ENCODE results near the gene SUGCT.

SUGCT gene

GRCh38 chr7:40475681-40475982 lies 340.8 kb downstream of the SUGCT start:
- no peak for DNase-seq (ENCODE audit: insufficient read length, low spot score)
- TF ChIP-seq TAF1 (IDR thresholded peaks at IDR 0.05; ENCODE audit: low read depth, low read length) = no peak
- TF ChIP-seq POLR2AphosphoS5 (IDR thresholded peaks at IDR 0.05; ENCODE audit: low read depth, low read length) = no peak
- no peak for TF ChIP-seq POLR2A (IDR thresholded peaks at IDR 0.05; ENCODE audit: low read depth, low read length)
- FAIRE-seq = no peak

DNA sequence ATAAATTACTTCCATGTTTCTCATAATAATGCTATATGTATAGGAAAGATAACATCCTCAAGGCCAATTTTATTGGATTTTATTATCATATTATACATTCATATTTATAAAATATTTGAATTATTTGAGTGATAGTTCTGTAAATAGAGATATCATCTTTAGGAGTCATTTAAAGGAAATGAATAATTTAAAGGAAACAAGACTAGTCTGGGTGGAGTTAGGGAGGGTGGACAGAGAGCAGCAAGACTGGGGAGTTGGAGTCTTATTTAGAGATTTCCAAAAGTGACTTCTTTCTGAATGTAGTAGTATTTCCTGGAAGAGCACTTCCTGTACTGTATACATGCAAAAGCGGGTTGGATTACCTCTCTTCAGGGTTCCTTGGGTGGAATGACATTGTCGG lies 342.3 kb downstream of the SUGCT start:
- FAIRE-seq (no peak), DNase-seq (ENCODE audit: insufficient read length, low spot score) (no peak)
- TF ChIP-seq POLR2A (IDR thresholded peaks at IDR 0.05; ENCODE audit: low read depth, low read length) (no peak), SPI1 (IDR thresholded peaks at IDR 0.05; ENCODE audit: low read depth, low read length) (no peak)

DNA sequence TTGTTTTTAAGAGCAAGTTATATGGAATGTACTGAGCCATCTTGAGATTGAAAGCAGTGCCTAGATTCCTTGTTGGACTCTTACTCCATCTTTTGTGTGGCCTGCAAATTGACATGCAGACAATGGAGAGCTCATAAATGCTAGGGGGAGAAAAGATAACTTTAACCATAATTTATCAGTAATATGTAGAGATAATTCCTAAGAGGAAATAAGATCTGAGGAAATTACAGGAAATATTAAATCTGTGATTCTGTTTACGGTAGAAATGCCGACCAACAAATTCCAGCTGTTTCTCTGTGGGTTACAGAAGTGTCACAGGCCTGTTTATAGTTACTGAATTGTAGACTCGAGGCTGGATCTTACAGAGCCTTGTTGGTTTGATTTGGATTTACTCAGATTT lies 348.0 kb downstream of the SUGCT start:
- no peak for DNase-seq (ENCODE audit: insufficient read length, low spot score)
- FAIRE-seq = no peak
- TF ChIP-seq SPI1 (IDR thresholded peaks at IDR 0.05; ENCODE audit: low read depth, low read length) (no peak), POLR2A (IDR thresholded peaks at IDR 0.05; ENCODE audit: low read depth, low read length) (no peak), PAX5 (IDR thresholded peaks at IDR 0.05; ENCODE audit: insufficient read depth, low read length, severe bottlenecking) (no peak), POU2F2 (IDR thresholded peaks at IDR 0.05; ENCODE audit: low read depth, low read length) (no peak), POLR2AphosphoS5 (IDR thresholded peaks at IDR 0.05; ENCODE audit: low read depth, low read length) (no peak), TAF1 (IDR thresholded peaks at IDR 0.05; ENCODE audit: low read depth, low read length) (no peak)

DNA sequence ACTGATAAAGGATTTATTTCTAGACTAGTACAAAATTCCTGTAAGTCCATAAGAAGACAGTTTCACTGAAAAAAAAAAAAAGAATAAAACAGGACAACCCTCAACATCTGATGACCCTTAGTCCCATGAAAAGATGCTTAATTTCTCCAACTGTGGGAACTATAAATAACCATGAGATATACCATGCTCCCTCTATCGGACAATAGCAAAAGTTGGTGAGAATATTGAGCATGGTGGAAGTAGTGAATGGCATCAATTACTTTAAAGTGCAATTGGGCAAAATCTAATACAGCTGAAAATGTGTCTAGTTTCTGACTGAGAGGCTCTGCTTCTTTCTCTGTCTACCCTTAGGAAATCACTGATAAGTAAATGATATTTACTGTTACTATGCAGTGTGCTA lies 348.8 kb downstream of the SUGCT start:
- FAIRE-seq (no peak), DNase-seq (ENCODE audit: insufficient read length, low spot score) (no peak)
- TF ChIP-seq PAX5 (IDR thresholded peaks at IDR 0.05; ENCODE audit: insufficient read depth, low read length, severe bottlenecking) (no peak), POU2F2 (IDR thresholded peaks at IDR 0.05; ENCODE audit: low read depth, low read length) (no peak), SPI1 (IDR thresholded peaks at IDR 0.05; ENCODE audit: low read depth, low read length) (no peak), POLR2AphosphoS5 (IDR thresholded peaks at IDR 0.05; ENCODE audit: low read depth, low read length) (no peak), TAF1 (IDR thresholded peaks at IDR 0.05; ENCODE audit: low read depth, low read length) (no peak), POLR2A (IDR thresholded peaks at IDR 0.05; ENCODE audit: low read depth, low read length) (no peak)

DNA sequence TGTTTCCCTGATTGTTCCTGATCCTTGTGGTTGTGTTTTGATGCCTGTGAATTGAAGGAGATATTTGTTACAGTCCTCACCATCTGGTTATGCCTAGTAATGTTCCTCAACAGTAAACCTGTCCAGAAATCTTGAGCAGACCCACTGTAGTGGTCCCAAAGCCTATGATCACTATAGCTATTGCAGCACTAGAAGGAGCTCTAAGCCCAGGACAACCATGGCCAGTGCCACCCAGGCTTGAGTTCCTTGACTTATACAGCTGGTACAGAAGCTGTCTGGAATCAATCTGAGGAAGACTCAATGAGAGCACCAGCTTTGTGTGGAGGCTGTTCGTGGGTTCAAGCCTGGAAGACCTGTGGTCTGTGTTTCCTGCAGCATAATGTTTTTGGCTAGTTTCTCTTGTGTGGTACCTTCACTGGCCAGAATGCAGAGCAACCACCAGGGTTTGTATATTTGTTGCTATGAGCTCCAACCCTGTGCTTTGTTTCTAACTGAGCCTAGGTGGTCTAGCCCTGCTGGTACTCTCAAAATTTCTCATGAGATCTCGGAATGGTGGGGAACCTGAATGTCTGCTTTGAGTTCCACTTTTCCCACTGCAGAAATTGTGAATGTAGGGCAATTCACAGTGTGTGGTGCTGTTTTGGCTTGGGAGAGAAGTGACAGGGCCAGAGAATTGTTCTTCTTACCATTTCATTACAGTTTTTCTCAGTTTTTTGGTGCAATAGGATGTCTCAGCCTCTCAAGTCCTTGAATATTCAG lies 355.2 kb downstream of the SUGCT start:
- FAIRE-seq = no peak
- TF ChIP-seq TAF1 (IDR thresholded peaks at IDR 0.05; ENCODE audit: low read depth, low read length) (no peak), POU2F2 (IDR thresholded peaks at IDR 0.05; ENCODE audit: low read depth, low read length) (no peak), PAX5 (IDR thresholded peaks at IDR 0.05; ENCODE audit: insufficient read depth, low read length, severe bottlenecking) (no peak), POLR2AphosphoS5 (IDR thresholded peaks at IDR 0.05; ENCODE audit: low read depth, low read length) (no peak), SPI1 (IDR thresholded peaks at IDR 0.05; ENCODE audit: low read depth, low read length) (no peak), POLR2A (IDR thresholded peaks at IDR 0.05; ENCODE audit: low read depth, low read length) (no peak)
- DNase-seq (ENCODE audit: insufficient read length, low spot score) = no peak

- no peak for DNase-seq (ENCODE audit: insufficient read length, low spot score)
- FAIRE-seq = no peak
- TF ChIP-seq POLR2A (IDR thresholded peaks at IDR 0.05; ENCODE audit: low read depth, low read length) (no peak), SPI1 (IDR thresholded peaks at IDR 0.05; ENCODE audit: low read depth, low read length) (no peak)
Observed at GRCh38 chr7:40490603-40490924, 355.8 kb downstream of the SUGCT start.

- DNase-seq (ENCODE audit: insufficient read length, low spot score) = no peak
- TF ChIP-seq POU2F2 (IDR thresholded peaks at IDR 0.05; ENCODE audit: low read depth, low read length) (no peak), SPI1 (IDR thresholded peaks at IDR 0.05; ENCODE audit: low read depth, low read length) (no peak), PAX5 (IDR thresholded peaks at IDR 0.05; ENCODE audit: insufficient read depth, low read length, severe bottlenecking) (no peak)
- FAIRE-seq = no peak
Observed at GRCh38 chr7:40492946-40493345, 358.1 kb downstream of the SUGCT start.

- DNase-seq (ENCODE audit: insufficient read length, low spot score) (no peak), FAIRE-seq (no peak)
- TF ChIP-seq POLR2A (IDR thresholded peaks at IDR 0.05; ENCODE audit: low read depth, low read length) (no peak), POLR2AphosphoS5 (IDR thresholded peaks at IDR 0.05; ENCODE audit: low read depth, low read length) (no peak), POU2F2 (IDR thresholded peaks at IDR 0.05; ENCODE audit: low read depth, low read length) (no peak), SPI1 (IDR thresholded peaks at IDR 0.05; ENCODE audit: low read depth, low read length) (no peak), PAX5 (IDR thresholded peaks at IDR 0.05; ENCODE audit: insufficient read depth, low read length, severe bottlenecking) (no peak), TAF1 (IDR thresholded peaks at IDR 0.05; ENCODE audit: low read depth, low read length) (no peak)
Observed at GRCh38 chr7:40493609-40494051, 358.8 kb downstream of the SUGCT start.

DNA sequence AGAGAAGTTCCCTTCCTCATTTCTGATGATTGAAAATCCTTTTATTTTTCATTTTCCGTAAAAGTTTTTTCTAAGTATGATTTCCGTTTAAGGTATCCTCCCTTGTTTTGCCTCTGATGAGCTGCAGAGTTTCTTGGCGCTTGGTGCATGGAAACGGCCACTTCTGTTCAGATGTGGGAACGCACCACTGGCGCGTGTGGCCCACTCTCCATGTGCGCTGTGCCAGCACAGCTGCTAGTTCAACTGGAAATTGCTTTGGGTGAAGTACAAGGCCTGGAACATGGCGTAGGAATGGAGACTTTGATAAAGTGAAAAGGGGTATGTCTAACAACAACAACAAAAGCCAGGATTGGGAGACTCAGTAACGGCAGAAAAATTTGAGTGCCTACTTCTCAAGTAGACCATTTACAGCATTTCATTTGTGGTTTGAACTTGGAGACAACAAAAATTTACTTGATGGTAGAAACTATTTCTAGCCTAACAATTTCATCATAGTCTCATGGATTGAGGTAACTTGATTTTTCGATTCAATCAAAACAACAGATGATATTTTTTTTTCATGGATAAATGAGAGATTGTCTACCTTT lies 364.2 kb downstream of the SUGCT start:
- FAIRE-seq (no peak), DNase-seq (ENCODE audit: insufficient read length, low spot score) (no peak)
- TF ChIP-seq PAX5 (IDR thresholded peaks at IDR 0.05; ENCODE audit: insufficient read depth, low read length, severe bottlenecking) (no peak), POU2F2 (IDR thresholded peaks at IDR 0.05; ENCODE audit: low read depth, low read length) (no peak), TAF1 (IDR thresholded peaks at IDR 0.05; ENCODE audit: low read depth, low read length) (no peak), SPI1 (IDR thresholded peaks at IDR 0.05; ENCODE audit: low read depth, low read length) (no peak), POLR2AphosphoS5 (IDR thresholded peaks at IDR 0.05; ENCODE audit: low read depth, low read length) (no peak), POLR2A (IDR thresholded peaks at IDR 0.05; ENCODE audit: low read depth, low read length) (no peak)

DNA sequence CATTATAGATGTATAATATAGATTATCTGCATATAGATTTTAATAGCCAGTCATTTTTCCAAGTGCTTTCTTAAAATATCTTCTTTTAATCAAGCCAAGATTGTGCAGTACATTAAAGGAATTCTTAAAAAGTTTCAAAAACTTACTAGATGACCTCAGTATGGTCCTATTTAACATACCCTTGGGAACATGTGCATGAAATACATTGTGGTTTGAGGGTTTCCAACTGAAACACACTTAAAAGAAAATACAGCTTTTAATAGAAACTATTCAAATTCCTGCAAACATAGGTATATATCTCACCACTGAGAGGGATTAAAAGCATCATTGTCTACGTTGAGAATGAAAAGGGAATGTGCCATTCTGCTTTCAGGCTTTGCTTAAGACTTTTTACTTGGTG lies 364.9 kb downstream of the SUGCT start:
- no peak for FAIRE-seq
- no peak for TF ChIP-seq POLR2AphosphoS5 (IDR thresholded peaks at IDR 0.05; ENCODE audit: low read depth, low read length)
- no peak for TF ChIP-seq SPI1 (IDR thresholded peaks at IDR 0.05; ENCODE audit: low read depth, low read length)
- TF ChIP-seq PAX5 (IDR thresholded peaks at IDR 0.05; ENCODE audit: insufficient read depth, low read length, severe bottlenecking) = no peak
- TF ChIP-seq POU2F2 (IDR thresholded peaks at IDR 0.05; ENCODE audit: low read depth, low read length) = no peak
- TF ChIP-seq POLR2A (IDR thresholded peaks at IDR 0.05; ENCODE audit: low read depth, low read length) = no peak
- TF ChIP-seq TAF1 (IDR thresholded peaks at IDR 0.05; ENCODE audit: low read depth, low read length) = no peak
- no peak for DNase-seq (ENCODE audit: insufficient read length, low spot score)
